Measurements from ENCODE around the gene STOML2. TPM values are rescaled to one million over a fixed set of nuclear protein-coding genes. Genes with fewer than 3 reads are reported as not detected.

STOML2 gene
- total and polyA plus RNA-seq, 7 donors: 98.6 to 228 (median 138) TPM

GRCh38 chr9:35104586-35104985 lies 1.7 kb upstream of the STOML2 start:
- no peak overlapping the region for H3K27ac ChIP-seq
- no peak for DNase-seq
- H3K4me1 ChIP-seq: peaks cover 17% of the 10 kb centered on the region
- no peaks in the 10 kb centered on the region for H3K27me3 ChIP-seq (ENCODE audit: insufficient read depth in 3 of 3, low read length in 2 of 3)
- H3K36me3 ChIP-seq (ENCODE audit: insufficient read depth in 1 of 2, low read depth in 1 of 2): peaks cover under 1 to 70% of the 10 kb centered on the region in 2 donors
- ATAC-seq: no peak
- TF ChIP-seq CTCF (IDR thresholded peaks at IDR 0.05): no peak
- H3K9me3 ChIP-seq: no peaks in the 10 kb centered on the region
- H3K4me3 ChIP-seq: no peak overlapping the region
- WGBS, 3 donors: 88 to 94% (median 91%) methylated on average over 4 of the region's 4 CpGs
- intact Hi-C loops (cut with DNase I): no loop called here

GRCh38 chr9:35103660-35104191 lies 795 bp upstream of the STOML2 start:
- peaks cover 2 to 77% of the 10 kb centered on the region in 2 donors for H3K36me3 ChIP-seq (ENCODE audit: insufficient read depth in 1 of 2, low read depth in 1 of 2)
- no peaks in the 10 kb centered on the region for H3K9me3 ChIP-seq
- no peak for TF ChIP-seq CTCF (IDR thresholded peaks at IDR 0.05)
- peak in 1 of 4 donors; percentile 1 for ATAC-seq
- no peaks in the 10 kb centered on the region for H3K27me3 ChIP-seq (ENCODE audit: insufficient read depth in 3 of 3, low read length in 2 of 3)
- peak overlapping the region; percentile 90 for H3K27ac ChIP-seq
- 19 to 27% (median 26%) methylated on average over 5 of the region's 5 CpGs for WGBS, 3 donors
- peaks cover 17% of the 10 kb centered on the region for H3K4me1 ChIP-seq
- intact Hi-C loops (cut with DNase I): no loop called here
- peak overlapping the region; percentile 87 for H3K4me3 ChIP-seq
- DNase-seq: no peak

- Histone ChIP-seq H3K27ac (peak overlapping the region; percentile 90), H3K36me3 (ENCODE audit: insufficient read depth in 1 of 2, low read depth in 1 of 2) (peaks cover 2 to 65% of the 10 kb centered on the region in 2 donors), H3K4me3 (peak overlapping the region; percentile 87), H3K4me1 (peaks cover 17% of the 10 kb centered on the region), H3K27me3 (ENCODE audit: insufficient read depth in 3 of 3, low read length in 2 of 3) (no peaks in the 10 kb centered on the region), H3K9me3 (no peaks in the 10 kb centered on the region)
- no peak for TF ChIP-seq CTCF (IDR thresholded peaks at IDR 0.05)
- ATAC-seq (peak; percentile 7 to 59 (median 38)), DNase-seq (no peak)
- WGBS, 3 donors: 1 to 2% (median 2%) methylated on average over 10 of the region's 10 CpGs
- intact Hi-C loops (cut with DNase I): no loop called here
These were observed 514 bp downstream of the STOML2 start for GRCh38 chr9:35102465-35102768.

GRCh38 chr9:35097573-35097972 lies 5.4 kb downstream of the STOML2 start:
- TF ChIP-seq CTCF (IDR thresholded peaks at IDR 0.05): no peak
- Histone ChIP-seq H3K9me3 (no peaks in the 10 kb centered on the region), H3K36me3 (ENCODE audit: insufficient read depth in 1 of 2, low read depth in 1 of 2) (peaks cover 5 to 57% of the 10 kb centered on the region in 2 donors), H3K27ac (no peak overlapping the region), H3K27me3 (ENCODE audit: insufficient read depth in 3 of 3, low read length in 2 of 3) (no peaks in the 10 kb centered on the region), H3K4me1 (peaks cover 13% of the 10 kb centered on the region), H3K4me3 (no peak overlapping the region)
- 81 to 83% (median 82%) methylated on average over 3 of the region's 3 CpGs for WGBS, 3 donors
- intact Hi-C loops (cut with DNase I): loop anchor here (2.0 to 5.0 kb wide), 2 partner anchors 195 to 199 kb away; no protein-coding TSS in a partner anchor
- DNase-seq (no peak), ATAC-seq (no peak)
